ENCODE results near the gene ITPKB.

DNA sequence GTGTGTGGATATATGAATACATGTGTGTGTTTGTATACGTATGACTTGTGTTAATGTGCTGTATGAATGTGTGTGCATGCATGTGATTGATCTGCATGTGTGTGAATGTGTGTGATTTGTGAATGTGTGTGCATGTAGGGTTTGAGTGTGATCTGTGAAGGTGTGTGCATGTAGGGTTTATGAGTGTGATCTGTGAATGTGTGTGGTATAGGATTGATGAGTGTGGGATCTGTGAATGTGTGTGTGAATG is 102.3 kb downstream of the ITPKB start:
- no peak for TF ChIP-seq CTCF (IDR thresholded peaks at IDR 0.05; ENCODE audit: low read depth, low read length)
- TF ChIP-seq POLR2A (IDR thresholded peaks at IDR 0.05; ENCODE audit: extremely low read depth, insufficient read length), result no peak
